Astrocyte of the cerebellum (primary cell): Measurements from ENCODE around the gene RALGAPA1.

ENCODE experiments used
- DNase-seq: peaks from one replicate; pipeline ENCODE4 v3.0.0-alpha.2; 2011; ENCODE audit warnings: low read depth
- H3K4me3 ChIP-seq: 2 replicates; pipeline ENCODE4 v1.5.1; 2011; ENCODE audit warnings: mild to moderate bottlenecking, low read depth, low read length, moderate library complexity
- in situ Hi-C: cut with HindIII; loops from 2 replicates; pipeline ENCODE4 v1.10.0; 2017; ENCODE audit warnings: low sequenced_read_pairs
- TF ChIP-seq, protein P1 (sequence below): IDR thresholded peaks from 2 replicates; pipeline ENCODE4 v1.5.1; 2012; ENCODE audit warnings: low read length, low read depth, moderate library complexity, mild to moderate bottlenecking; ENCODE audit errors: missing control alignments

RALGAPA1 gene

DNA sequence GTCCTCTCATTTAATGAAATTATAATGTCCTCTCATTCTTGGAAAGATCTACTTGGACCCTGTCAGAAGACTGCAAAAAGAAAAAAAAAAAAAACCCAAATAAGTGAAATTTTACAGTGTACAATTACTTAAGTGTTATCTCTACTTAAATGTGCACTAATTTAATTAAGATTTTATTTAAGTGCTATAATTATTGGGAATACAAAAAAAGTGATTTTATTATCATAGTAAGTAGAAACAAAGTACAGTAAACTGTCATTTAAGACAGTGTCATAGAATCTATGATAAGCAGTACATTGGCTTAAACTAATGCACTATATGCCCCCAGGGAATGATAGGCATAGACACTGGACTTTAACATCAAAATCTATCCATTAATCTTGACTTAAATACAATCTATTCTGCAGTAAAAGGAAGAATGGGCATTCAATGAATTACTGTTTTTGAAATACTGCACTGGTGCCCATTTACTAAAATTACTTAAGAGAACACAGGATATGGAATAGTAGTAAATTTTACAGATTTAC is 251.8 kb downstream of the RALGAPA1 start:
- no peak overlapping the region for H3K4me3 ChIP-seq
- DNase-seq, result no peak
- TF ChIP-seq, protein P1, sequence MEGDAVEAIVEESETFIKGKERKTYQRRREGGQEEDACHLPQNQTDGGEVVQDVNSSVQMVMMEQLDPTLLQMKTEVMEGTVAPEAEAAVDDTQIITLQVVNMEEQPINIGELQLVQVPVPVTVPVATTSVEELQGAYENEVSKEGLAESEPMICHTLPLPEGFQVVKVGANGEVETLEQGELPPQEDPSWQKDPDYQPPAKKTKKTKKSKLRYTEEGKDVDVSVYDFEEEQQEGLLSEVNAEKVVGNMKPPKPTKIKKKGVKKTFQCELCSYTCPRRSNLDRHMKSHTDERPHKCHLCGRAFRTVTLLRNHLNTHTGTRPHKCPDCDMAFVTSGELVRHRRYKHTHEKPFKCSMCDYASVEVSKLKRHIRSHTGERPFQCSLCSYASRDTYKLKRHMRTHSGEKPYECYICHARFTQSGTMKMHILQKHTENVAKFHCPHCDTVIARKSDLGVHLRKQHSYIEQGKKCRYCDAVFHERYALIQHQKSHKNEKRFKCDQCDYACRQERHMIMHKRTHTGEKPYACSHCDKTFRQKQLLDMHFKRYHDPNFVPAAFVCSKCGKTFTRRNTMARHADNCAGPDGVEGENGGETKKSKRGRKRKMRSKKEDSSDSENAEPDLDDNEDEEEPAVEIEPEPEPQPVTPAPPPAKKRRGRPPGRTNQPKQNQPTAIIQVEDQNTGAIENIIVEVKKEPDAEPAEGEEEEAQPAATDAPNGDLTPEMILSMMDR, result no peak
- in situ Hi-C loops, result no loop called here

- H3K4me3 ChIP-seq, result no peak overlapping the region
- in situ Hi-C loops, result no loop called here
- TF ChIP-seq, protein P1, result no peak
- no peak for DNase-seq
These were observed 252.5 kb downstream of the RALGAPA1 start for GRCh38 chr14:35556548-35556947.

- no peak overlapping the region for H3K4me3 ChIP-seq
- in situ Hi-C loops, result no loop called here
- DNase-seq, result no peak
- TF ChIP-seq, protein P1, result no peak
These were observed 255.3 kb downstream of the RALGAPA1 start for GRCh38 chr14:35553808-35554207.

DNA sequence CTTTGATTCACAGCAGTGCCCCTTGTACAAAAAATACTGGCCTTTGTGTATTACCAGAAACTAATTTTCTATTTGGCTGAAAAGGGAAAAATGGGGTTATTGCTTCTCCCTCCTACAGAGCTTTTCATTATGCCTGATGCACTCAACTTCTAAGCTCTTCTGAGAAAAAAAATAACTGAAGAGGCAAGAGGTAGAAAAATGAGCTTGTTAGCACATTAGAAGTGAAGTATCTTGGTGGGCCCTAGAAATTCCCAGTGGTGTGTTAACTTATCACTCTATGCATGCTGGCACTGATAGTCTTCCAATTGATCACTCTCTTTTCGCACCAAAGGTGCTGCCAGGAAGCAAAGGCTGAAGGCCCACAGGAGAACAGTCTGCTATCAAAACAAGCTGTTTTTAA is 258.0 kb downstream of the RALGAPA1 start:
- in situ Hi-C loops, result no loop called here
- H3K4me3 ChIP-seq, result no peak overlapping the region
- no peak for DNase-seq
- TF ChIP-seq, protein P1, result no peak

DNA sequence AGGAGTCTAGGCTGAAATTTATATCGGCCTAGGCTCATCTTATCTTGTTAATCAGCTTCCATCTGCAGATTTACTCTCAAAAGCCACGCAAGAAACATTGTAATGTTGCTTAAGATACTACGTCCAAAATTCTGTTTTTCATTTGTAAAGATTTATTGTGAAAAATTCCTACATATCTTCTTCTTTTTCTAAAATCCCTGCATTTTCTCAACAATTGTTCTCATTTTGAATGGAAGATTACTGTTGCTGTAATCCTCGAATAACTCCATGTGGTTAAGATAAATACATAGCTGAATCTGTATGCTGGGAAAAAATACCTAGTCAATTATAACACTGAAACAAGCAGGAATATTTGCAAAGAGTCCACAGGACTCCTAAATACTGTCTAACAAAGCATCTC is 259.5 kb downstream of the RALGAPA1 start:
- DNase-seq, result no peak
- in situ Hi-C loops, result no loop called here
- TF ChIP-seq, protein P1, result no peak
- H3K4me3 ChIP-seq, result no peak overlapping the region

GRCh38 chr14:35543006-35543405 is 266.1 kb downstream of the RALGAPA1 start:
- TF ChIP-seq, protein P1, result no peak
- DNase-seq, result no peak
- in situ Hi-C loops, result no loop called here
- no peak overlapping the region for H3K4me3 ChIP-seq

GRCh38 chr14:35539969-35540368 is 269.1 kb downstream of the RALGAPA1 start:
- H3K4me3 ChIP-seq, result no peak overlapping the region
- DNase-seq, result no peak
- in situ Hi-C loops, result no loop called here
- TF ChIP-seq, protein P1, result no peak
